ENCODE results near the gene POC1A.

DNA sequence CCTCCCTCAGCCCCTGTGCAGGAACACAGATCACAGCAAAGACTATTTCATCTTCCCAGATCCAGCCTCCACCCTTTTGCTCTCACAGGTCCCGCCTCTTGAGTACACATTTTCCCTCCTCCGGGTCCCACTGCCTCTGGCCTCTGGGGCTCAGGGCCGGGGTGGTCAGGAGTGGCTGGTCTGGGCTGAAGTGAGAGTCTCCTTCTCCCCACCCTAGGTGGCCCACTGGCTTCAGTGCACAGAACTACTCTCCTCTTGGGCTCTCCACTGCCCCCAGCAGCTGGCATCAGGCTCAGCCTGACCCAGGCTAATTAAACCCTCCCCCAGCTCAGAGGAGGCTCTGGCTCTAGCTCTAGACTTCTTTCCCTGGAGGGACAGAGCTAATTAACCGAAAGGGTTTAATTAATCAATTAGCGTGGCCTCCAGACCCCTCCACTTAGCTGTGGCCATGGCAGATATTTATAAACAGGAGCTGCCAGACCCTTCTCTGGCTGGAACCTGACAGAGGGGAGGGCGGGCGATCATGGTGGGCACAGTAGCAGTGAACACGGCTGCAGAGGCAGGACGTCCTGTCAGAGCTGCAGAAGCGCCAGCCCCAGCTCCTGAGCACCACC lies 113.0 kb downstream of the POC1A start:
- TF ChIP-seq GATA2 (IDR thresholded peaks at IDR 0.05; ENCODE audit: low read depth, low read length) (peak; percentile 10; the same call in 1 of the 2 replicates), GATA3 (IDR thresholded peaks at IDR 0.05; ENCODE audit: low read depth, low read length) (no peak)

All from SH-SY5Y (cell line).